Activated gamma-delta T cell (primary cell): ENCODE data around the gene RSPH6A.

Source experiments
- DNase-seq: peaks from one replicate; lab custom pipeline; 2025; lab: John Stamatoyannopoulos, UW
- total RNA-seq, 2 donors: gene quantifications; one replicate each; lab custom pipeline; 2026; lab: John Stamatoyannopoulos, UW

The RSPH6A gene
- 0.39 to 0.67 reads per million in 2 donors for total RNA-seq

DNA sequence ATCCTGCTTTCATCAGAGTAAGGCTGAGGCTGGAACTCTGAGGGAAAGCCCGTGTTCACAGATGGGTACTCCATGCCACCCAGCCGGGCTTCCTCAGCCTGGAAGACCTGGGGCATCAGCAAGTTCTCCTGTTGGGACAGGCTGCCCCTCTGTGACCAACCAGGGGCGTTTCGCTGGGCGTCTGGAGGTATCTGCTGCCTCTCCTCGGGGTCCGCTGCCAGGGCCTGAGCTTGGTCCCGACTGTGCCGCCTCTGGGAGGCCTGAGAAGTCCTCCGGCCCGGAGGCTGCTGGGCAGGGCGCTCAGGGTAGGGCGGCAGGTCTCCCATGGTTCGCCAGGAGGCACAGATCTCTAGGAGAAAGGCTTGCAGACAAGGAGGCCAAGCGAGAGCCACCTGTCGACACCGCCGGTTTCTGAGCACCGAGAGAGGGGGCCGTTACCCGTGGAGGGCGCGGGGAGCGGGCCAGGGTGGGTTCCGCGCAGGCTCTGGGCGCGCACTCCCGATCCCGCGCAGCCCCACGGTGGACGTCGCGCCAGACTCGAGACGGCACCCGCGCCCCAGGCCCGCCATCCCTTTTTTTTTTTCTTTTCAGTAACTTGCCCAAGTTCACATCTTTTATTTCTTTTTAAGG is at the start of gene RSPH6A:
Gene RSPH6A, minus strand, starts transcription at position 458 of the 630 bp plus-strand sequence. Its CDS starts 132 bp downstream, at position 326.
- DNase-seq = no peak

DNA sequence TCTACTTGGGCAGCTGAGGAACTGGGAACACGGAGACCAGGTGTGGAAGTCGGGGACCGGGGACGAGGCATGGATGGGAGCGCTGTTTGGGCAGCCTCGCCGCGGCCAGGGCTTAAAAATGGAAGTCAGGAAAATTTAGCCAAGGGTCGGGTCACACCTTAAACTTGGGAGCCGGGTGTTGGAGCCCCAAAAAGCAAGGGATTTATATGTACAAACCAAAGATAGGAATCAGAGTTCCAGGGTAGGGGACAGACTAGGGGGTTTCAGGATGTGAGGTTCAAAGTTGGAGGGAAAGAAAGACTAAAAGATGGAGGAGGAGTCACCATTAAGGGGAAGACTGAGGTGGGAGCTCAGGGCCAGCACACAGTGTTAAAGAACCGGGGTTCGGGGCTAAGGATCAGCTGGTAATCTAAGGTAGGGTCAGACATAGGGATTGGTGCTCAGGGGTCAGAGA is 49.5 kb upstream of the RSPH6A start:
- no peak for DNase-seq

DNA sequence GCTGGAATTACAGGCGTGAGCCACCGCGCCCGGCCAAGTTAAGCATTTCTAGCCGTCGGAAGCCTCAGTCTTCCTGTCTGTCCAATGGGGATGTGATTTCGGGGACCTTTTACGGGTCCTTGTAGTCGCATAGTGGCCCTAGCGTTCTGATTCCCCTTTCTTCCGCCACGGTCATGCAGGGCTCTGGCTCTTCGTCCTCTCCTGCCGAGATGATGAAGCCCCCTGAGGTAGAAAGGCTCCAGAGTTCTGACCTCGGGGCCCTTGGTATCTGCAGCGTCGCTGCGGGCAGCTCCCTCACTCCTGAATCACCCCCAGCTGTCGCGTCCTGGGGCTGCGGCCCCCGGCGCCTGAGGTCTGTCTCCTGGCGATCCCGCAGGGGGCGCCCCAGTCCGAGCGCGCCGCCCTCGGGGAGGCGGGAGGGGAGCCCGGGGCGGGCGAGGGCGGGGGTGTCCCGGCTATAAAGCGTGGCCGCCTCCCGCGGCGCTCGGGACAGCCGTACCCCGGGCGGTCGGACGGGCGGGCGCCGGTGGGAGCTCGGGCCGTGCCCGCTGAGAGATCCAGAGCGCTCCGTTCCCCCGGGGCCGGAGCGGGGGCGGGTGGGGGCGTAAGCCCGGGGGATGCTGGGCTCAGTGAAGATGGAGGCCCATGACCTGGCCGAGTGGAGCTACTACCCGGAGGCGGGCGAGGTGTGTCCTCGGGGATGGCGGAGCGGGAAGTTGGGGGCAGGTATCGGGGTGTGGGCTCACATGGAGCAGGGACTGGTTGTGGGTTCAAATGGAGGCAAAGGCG is 48.9 kb upstream of the RSPH6A start, which contains the start of gene FOXA3:
Gene FOXA3, plus strand, starts transcription at position 487 of the 789 bp plus-strand sequence. Its CDS starts 131 bp downstream, at position 618.
- peak; percentile 51 for DNase-seq

DNA sequence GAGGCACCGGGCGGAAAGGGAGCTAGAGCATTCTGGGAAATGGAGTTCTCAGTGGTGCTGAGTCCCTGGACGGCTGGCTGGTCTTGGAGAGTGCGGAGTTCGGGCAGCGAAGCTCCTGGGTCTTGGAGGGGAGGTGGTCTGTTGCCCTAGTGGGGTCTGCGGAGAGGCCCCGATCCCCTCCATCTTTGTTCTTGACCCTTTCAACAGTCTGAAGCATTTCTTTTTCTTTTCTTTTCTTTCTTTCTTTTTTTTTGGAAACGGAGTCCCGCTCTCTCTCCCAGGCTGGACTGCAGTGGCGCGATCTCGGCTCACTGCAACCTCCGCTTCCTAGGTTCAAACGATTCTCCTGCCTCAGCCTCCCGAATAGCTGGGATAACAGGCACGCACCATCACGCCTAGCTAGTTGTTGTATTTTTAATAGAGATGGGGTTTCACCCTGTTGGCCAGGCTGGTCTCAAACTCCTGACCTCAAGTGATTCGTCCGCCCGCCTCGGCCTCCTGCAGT is 48.3 kb upstream of the RSPH6A start:
- no peak for DNase-seq

DNA sequence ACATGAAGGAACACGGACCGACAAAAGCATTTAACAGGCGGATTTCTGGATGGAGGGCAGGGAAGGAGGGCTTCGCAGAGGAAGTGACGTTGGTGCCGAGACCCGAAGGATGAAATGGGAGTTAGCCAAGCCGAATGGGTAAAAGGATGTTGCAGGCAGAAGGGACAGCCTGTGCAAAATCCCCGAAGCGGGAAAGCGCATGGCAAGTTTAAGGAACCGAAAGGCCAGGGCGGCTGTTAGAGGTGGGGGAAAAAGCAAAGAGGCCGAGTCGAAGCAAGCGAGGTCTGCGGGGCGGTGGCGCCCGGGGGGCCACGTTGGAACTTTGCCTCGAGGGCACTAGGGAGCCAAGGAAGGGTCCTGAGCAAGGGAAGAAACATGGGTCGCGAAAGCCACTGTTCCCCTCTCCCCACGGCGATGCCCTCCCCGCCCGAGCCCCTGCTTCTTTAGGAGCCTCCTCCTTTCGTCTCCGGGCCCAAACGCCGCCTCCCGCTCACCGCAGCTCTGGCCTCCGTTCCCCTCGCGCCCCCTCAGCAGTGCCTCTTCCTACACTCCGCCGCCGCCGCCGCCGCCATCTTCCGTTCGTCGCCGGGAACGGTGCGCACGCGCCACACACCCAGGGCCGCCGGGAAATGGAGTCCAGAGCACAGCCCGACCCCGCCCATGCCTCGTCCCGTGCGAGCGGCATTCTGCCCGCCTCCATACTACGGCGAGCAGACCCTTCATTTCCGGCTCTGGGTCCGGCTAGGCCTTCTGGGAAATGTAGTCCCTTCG is 47.6 kb upstream of the RSPH6A start, which contains the start of gene SYMPK:
Gene SYMPK, minus strand, starts transcription at position 584 of the 771 bp plus-strand sequence. CDS start 8,652 bp downstream, outside the sequence.
- peak; percentile 96 for DNase-seq

DNA sequence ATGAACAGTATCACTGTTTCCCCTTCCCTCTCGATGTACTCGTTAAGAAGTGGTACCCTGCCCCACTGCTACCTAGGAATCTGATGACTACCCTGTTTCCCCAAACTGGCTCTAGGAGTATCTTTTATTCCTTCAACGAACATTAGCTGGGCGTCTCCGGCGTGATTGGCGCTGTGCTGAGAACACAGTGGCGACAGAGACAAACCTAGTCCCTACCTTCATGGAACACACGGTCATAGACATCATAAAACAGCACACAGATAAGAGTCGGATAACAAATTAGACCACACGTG is 47.1 kb upstream of the RSPH6A start:
- no peak for DNase-seq

DNA sequence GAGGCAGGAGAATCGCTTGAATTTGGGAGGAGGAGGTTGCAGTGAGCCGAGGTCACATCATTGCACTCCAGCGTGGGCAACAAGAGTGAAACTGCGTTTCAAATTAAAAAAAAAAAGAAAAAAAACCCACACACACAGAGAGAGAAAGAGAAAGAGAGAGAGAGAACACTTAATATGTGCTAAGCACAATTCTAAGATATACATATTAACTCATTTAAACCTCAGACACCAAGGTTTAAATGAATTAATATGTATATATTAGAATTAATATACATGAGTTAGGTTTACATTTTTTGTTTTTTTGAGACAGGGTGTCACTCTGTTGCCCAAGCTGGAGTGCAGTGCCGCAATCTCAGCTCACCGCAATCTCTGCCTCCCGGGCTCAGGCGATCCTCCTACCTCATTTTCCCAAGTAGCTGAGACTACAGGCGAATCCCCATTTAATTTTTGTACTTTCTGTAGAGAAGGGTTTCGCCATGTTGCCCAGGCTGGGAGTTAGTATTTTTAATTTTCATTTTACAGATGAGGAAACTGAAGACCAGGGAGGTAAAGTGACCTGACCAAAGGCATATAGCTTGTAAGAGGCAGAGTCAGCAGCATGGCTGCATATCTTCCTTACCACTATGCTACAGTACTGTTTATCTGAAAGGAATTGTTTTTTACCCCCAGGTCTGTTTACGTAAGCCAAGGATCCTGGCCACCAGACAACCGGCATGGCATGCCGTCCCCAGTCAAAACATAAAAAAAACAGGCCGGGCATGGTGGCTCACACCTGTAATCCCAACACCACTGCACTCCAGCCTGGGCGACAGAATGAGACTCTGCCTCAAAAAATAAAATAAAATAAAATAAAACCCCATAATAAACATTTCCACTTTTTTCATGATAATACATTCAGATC is 45.5 kb upstream of the RSPH6A start:
- DNase-seq = no peak

DNA sequence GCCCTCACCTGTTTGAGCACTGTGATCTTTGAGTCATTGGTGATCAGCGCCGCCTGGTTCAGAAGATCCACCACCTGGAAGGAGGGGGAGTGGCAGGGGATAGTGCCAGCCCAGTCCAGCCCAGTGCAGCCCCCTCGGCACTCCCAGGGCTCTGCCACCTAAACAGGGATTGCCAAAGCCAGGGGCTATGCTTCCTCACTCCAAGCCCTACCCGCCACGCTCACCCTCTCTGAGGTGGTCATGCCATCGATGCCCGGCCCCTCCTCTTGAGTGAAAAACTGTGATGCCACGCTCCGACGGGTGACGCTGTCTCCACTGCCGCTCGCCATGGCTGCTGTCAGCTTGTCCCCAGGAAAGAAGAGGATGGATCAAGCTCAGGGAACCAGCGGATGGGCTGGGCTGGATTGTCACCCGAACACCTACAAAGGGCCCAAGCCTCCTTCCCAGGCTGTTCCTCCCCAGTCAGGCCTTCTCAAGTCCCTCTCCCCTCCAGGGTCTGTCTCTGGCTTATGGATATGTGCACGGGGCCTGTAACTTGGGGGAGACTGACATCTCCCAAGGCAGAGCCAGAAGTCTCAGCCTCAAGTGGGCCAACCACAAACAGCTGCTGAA is 39.2 kb upstream of the RSPH6A start:
- DNase-seq = no peak

DNA sequence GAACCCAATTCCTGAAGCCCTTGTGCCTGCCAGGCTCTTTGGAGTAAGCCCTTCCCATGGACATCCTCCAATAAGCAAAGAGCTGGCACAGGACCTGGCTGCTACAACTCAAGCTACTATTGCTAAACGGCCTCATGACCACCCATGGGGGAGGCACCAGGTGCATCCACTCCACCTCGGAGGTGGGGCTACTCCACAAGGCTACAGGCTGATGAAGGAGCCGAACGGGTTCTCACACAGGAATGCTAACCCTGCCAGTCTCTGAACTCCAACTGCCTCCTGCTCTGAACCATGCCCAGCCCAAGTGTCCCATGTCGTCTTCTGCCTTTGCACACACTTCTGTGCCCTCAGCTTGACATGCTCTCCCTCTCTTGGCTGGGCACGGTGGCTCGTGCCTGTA is 37.9 kb upstream of the RSPH6A start:
- no peak for DNase-seq

DNA sequence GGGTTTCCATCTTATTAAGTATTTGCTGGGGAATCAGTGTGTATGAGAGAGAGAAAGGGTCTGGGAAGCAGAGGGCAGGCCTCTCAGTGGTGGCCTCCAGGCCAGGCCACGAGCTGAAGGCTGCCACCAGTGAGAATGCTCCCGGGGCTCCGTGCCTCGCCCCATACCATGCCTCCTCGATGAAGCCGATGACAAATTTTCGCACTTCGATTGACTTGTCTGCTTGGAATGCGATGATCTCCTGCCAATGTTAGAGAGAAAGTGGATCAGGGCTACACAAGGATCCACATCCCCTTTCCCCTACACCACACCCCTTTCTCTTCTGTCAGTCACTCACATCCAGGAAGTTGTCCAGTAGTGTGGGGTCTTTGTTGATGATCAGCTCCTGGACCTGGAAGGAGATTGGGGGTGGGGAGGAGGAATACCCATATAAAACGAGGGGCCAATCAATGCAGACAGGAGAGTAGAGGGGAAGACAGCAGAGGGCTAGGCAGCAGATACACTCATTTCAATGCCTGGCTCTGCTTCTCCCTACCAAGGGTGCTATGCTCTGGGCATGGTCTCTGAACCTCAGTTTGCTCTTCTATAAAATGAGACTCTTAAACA is 37.1 kb upstream of the RSPH6A start:
- DNase-seq = no peak

DNA sequence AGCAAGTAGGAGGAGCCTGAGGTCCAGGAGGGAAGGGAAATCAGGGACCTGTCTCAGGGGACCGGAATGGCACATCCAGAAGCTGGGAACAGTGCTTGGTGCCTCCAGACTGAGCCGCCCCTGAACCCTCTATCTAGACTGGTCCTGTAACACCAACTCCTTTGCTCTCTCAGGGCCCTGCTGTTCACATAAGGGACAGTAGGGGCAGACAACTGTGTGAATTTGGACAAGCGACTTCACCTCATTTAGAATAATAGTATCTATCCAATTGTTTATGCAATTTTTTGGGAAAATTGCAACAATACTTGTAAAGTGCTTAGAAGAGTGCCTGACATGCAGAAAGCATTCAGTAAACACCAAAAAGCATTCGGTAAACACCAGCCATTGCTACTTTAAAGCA is 33.8 kb upstream of the RSPH6A start:
- DNase-seq = no peak

DNA sequence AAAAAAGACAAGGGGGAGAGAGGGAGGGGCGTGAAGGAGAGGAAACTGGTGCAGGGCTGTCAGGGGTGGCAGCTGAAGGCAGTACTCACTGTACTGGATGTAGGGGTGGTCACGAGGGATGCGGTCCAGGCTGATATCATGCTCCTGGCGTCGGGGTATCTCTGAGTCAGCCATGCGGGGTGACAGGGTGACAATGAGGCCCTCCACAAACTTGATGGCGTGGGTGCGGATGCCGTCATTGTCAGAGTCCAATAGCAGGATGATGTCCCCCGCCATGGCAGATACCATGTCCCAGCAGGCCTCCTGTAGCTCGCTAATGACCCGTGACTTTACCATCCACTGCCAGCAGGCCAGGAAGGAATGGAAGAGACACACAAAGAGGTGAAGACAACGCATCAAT is 32.6 kb upstream of the RSPH6A start:
- no peak for DNase-seq

DNA sequence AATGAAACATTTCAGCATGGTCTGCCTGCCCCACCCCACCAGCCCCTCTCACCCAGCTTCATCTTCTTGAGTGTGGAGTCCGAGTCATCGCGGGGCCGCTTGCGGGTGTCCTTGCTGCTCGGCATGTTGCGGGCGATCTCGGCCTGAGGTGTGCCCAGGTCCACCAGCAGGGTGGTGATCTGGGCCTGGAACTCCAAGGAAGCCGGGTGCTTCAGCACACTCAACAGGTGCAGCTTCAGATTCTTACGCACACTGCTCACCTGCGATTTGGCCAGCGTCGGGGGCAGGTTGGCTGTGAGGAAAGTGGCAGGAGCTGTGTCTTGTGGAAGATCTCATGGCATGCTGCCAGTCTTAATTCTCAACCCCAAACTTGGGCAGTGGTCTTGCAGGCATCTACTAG is 27.1 kb upstream of the RSPH6A start:
- no peak for DNase-seq

DNA sequence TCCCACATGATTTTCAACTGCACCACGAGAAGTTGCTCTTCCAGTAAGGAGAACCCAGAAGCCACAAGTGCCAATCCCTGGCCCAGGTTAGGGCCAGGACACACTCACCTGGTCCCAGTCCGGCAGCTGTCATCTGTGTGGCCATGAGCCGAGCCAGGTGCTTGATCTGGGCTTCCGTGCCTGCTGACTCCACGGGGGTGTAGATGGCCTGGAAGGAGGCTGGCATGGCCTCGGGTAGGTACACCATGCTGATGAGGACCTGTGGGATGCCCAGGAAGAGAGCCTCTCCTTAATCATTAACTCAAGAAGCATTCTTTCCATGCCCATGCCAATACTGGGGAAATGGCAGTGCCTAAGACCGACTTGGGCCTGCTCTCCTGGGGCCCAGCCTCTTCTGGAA is 19.9 kb upstream of the RSPH6A start:
- DNase-seq = no peak

DNA sequence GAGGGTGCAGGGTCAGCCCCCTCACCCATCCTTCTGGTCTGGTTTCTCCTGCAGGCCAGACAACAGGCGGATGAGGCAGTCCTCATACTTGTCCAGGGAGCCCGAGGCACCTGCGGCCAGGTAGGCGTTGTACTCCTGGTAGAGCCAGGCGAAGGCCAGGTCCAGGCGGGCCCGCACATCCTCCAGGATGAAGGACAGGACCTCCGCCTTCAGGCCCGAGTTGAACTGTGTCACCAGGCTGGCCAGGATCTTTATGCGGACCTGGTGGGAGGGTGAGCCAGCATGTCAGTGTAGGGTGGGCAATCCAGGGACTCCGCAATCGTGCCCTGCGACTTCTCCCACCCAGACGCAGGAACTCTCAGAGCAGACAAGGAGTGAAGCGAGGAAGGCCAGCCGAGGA is 13.8 kb upstream of the RSPH6A start:
- DNase-seq = no peak

DNA sequence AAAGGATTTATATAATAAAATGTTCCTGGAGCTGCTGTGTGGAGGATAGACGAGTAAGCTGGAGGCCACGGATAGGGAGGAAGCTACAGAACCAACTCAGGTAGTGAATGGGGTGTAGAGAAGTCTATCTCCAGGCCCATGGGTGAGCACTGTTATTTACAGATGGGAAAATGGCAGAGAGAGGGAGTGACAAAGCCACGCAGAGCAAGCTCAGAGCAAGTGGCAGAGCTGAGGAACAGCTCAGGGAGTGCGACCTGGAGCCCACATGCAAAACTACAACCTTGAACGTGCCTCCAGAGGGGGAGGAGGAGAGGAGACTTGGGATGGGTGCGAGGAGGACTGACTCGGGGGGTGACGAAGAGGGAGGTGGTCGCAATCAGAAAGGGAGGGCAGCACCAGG is 13.4 kb upstream of the RSPH6A start:
- no peak for DNase-seq

DNA sequence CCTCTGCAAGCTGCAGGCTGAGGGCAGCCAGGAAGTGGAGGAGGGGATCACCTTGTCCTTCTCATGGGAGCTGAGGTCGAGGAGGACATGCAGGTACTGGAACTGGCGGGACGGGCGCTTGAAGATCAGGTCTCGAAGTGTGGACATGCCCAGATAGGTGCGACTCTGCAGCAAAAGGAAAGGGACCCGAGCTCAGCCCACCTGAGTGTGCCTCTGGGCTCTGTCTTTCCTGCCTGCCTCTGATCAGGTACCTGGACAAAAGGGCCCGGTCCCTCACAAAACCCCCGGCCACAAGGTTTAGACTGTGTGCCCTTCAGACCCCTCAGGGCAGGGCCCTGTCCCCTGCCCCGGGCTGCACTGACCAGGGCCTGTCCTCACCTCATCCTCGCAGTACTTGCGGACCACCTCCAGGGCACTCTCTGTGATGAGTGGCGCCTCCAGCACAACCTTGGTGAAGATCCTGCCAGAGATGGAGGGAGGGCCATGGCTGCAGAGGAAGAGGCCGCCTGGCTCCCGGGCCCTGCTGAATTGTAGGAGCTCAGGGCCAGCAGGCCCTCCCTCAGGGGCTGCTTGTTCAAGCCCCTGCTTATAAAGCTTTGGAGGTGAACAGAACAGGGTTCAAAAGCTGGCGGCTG is 12.5 kb upstream of the RSPH6A start:
- DNase-seq = no peak

DNA sequence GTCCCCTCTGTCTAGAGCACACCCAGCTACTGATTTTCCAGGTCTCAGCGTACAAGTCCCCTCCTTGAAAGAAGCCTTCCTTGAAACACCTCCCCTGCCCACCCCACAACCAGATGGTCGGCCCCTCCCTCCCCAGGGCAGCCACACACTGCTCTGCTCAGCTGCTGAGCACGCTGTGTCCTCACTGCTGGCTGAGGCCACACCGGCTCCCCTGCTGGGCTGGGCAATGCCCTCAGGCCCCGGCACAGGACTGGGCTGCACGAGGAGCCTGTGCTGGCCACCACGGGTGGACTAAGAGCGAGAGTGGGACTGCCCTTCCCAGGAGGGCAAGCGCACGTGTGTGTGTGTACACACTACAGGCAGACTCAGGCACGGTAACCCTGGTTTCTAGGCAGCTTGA is 11.8 kb upstream of the RSPH6A start:
- no peak for DNase-seq

DNA sequence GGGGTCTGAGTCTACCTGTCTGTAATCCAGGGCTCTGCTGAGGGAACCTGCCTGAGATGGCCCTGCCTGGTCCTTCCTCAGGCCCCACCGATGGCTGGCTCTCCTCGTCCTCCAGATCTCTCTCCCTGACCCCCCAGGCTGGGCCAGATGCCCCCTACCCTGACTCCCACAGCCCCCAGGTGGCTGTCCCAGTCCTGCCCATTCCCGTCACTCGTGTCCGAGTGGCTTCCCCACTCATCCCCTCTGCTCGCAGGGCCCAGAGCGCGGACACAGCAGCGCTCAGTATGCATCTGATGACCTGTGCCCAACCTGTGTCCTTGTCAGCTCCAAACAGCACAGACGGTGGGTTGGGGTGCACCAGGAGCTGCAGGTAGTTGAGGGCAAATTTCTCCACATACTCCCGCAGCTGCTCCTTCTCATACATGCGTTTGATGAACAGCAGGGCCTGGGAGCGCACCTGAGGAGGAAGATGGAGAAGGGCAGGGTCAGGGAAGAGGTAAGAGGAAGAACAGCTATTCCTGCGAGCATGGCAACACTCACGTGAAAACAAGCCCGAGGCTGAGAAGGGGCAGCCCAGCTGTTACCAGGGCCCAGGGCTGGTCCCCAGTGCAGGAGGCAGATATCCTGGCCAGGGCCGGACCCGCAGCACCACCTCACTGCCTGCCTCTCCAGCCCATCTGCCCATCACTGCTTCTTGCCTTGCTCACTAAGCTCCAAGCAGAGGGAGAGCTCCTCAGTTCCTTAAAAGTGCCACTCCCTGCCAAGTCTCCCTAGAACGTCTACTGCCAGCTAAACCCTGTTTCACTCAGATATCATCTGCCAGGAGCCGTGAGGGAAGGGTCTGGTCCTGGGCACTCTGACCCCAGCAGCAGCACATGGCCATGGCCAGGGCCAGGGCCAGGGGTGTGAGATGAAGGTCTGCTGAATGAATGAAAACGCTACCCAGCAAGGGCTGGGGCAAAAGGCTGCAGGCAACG is 11.1 kb upstream of the RSPH6A start:
- no peak for DNase-seq
